HepG2 (cell line): ENCODE measurements around the gene ABCA2. TPM values are rescaled to one million over a fixed set of nuclear protein-coding genes. Genes with fewer than 3 reads are reported as not detected.
A peak's percentile ranks its signal among the peaks of the same experiment; 100 is the strongest.

Experiments
- ATF1 ChIP-seq: IDR thresholded peaks from 2 replicates; pipeline ENCODE4 v1.6.1; 2016; ENCODE audit warnings: mild to moderate bottlenecking, control low read depth
- CENPT ChIP-seq: sonication (generic); formaldehyde crosslinking; IDR thresholded peaks from 2 replicates; pipeline ENCODE4 v1.8.0; 2022; ENCODE audit warnings: low read depth, mild to moderate bottlenecking, moderate library complexity, missing genetic modification reagents
- E2F1 ChIP-seq: sonication (generic); formaldehyde crosslinking; IDR thresholded peaks from 2 replicates; pipeline ENCODE4 v1.5.0; 2020; ENCODE audit warnings: missing genetic modification reagents
- E2F2 ChIP-seq: sonication (generic); formaldehyde crosslinking; IDR thresholded peaks from 2 replicates; pipeline ENCODE4 v1.4.0; 2020; ENCODE audit warnings: missing genetic modification reagents, borderline replicate concordance
- HIC2 ChIP-seq: sonication (generic); formaldehyde crosslinking; IDR thresholded peaks from 2 replicates; pipeline ENCODE4 v1.9.0; 2022; ENCODE audit warnings: low read depth, missing genetic modification reagents
- MIER2 ChIP-seq: IDR thresholded peaks from 2 replicates; pipeline ENCODE4 v1.6.1; 2016; ENCODE audit warnings: missing biosample characterization, missing genetic modification reagents
- NCOA1 ChIP-seq: sonication (generic); formaldehyde crosslinking; IDR thresholded peaks from 2 replicates; pipeline ENCODE4 v1.9.0; 2021; ENCODE audit warnings: missing genetic modification reagents
- NFYC ChIP-seq: IDR thresholded peaks from 2 replicates; pipeline ENCODE4 v1.6.1; 2016; ENCODE audit warnings: missing genetic modification reagents, missing compliant biosample characterization
- PCBP2 ChIP-seq: fragments of 200-400 bp; formaldehyde crosslinking; optimal IDR thresholded peaks from 2 replicates; pipeline ENCODE3; 2018; ENCODE audit warnings: low read length, low read depth; ENCODE audit not compliant: poor library complexity, severe bottlenecking
- PITX1 ChIP-seq: sonication (generic); formaldehyde crosslinking; IDR thresholded peaks from 2 replicates; pipeline ENCODE4 v1.5.1; 2020; ENCODE audit warnings: mild to moderate bottlenecking, missing genetic modification reagents
- SATB2 ChIP-seq: sonication (generic); formaldehyde crosslinking; IDR thresholded peaks from 2 replicates; pipeline ENCODE4 v1.5.0; 2020; ENCODE audit warnings: missing genetic modification reagents
- SMAD1 ChIP-seq: sonication (generic); formaldehyde crosslinking; IDR thresholded peaks from 2 replicates; pipeline ENCODE4 v1.4.0; 2020; ENCODE audit warnings: missing genetic modification reagents, low read depth, mild to moderate bottlenecking, borderline replicate concordance
- TEAD2 ChIP-seq: sonication (generic); formaldehyde crosslinking; IDR thresholded peaks from 2 replicates; pipeline ENCODE4 v1.9.0; 2021; ENCODE audit warnings: missing genetic modification reagents
- ZFP37 ChIP-seq: sonication (generic); formaldehyde crosslinking; IDR thresholded peaks from 2 replicates; pipeline ENCODE4 v1.4.0; 2020; ENCODE audit warnings: missing genetic modification reagents, borderline replicate concordance
- ZGPAT ChIP-seq: IDR thresholded peaks from 2 replicates; pipeline ENCODE4 v1.6.1; 2016; ENCODE audit warnings: mild to moderate bottlenecking
- ZNF101 ChIP-seq: sonication (generic); formaldehyde crosslinking; IDR thresholded peaks from 2 replicates; pipeline ENCODE4 v1.4.0; 2020; ENCODE audit warnings: mild to moderate bottlenecking, low read depth, missing genetic modification reagents, borderline replicate concordance
- ZNF280D ChIP-seq: sonication (generic); formaldehyde crosslinking; IDR thresholded peaks from 2 replicates; pipeline ENCODE4 v1.5.1; 2020; ENCODE audit warnings: mild to moderate bottlenecking, missing genetic modification reagents
- ZNF713 ChIP-seq: sonication (generic); formaldehyde crosslinking; IDR thresholded peaks from 2 replicates; pipeline ENCODE4 v1.4.0; 2020; ENCODE audit warnings: mild to moderate bottlenecking, missing genetic modification reagents
- polyA plus RNA-seq, 8 experiments: library from polyadenylated mRNA; depleted of rRNA in 3 of 8; stranded (reverse) in 7 of 8; unstranded in 1 of 8; fragments of >200 nt; fragmentation: Illumina TruSeq in 4 of 8; extraction: Trizol in 4 of 8; gene quantifications; 2 replicates each; pipeline versions ENCODE4 v1.2.1 to v1.2.3, GENCODE V29; 2011 to 2016; ENCODE audit warnings: low read depth in 4 of 8, missing spikeins in 1 of 8, mixed read lengths in 1 of 8; ENCODE audit not compliant: insufficient read depth in 1 of 8
- total RNA-seq, 5 experiments: library from RNA; depleted of rRNA; stranded (reverse); fragments of >200 nt; fragmentation: Illumina TruSeq; extraction: Trizol; gene quantifications; 2 replicates each; pipeline ENCODE4 v1.2.3, GENCODE V29; 2016; ENCODE audit warnings: low read depth in 1 of 5

ABCA2 gene
- total and polyA plus RNA-seq, 2 of the 13 experiments (the other 11 are each of a cell fraction or from before 2014, with no cell fraction given), result 2.9 to 19.2 TPM

- TF ChIP-seq TEAD2 (CRISPR knock-in tag) (no peak), NCOA1 (no peak), MIER2 (CRISPR knock-in tag) (no peak), ATF1 (CRISPR knock-in tag) (no peak), E2F1 (CRISPR knock-in tag) (peak; percentile 51; the same call in 1 of the 2 replicates), CENPT (CRISPR knock-in tag) (peak; percentile 34; the same call in 1 of the 2 replicates), PITX1 (CRISPR knock-in tag) (no peak), HIC2 (CRISPR knock-in tag) (no peak), E2F2 (CRISPR knock-in tag) (0 out of 2 replicates have a peak, but pooled peaks have one; percentile 51), ZNF280D (CRISPR knock-in tag) (no peak), PCBP2 (no peak), SATB2 (CRISPR knock-in tag) (no peak), ZNF101 (CRISPR knock-in tag) (no peak), ZFP37 (CRISPR knock-in tag) (no peak; the same call in 1 of the 2 replicates), NFYC (CRISPR knock-in tag) (no peak), ZNF713 (CRISPR knock-in tag) (no peak), SMAD1 (CRISPR knock-in tag) (no peak), ZGPAT (CRISPR knock-in tag) (peak; percentile 69)
These were observed 26.2 kb upstream of the ABCA2 start, which contains the start of gene ENTPD2 (continued) for GRCh38 chr9:137053944-137054931.
